Central memory CD4-positive, alpha-beta T cell (primary cell): ENCODE data around the gene TEX30.

Experiments used
- DNase-seq: peaks from one replicate; pipeline ENCODE4 v3.0.0; 2022

The TEX30 gene

DNA sequence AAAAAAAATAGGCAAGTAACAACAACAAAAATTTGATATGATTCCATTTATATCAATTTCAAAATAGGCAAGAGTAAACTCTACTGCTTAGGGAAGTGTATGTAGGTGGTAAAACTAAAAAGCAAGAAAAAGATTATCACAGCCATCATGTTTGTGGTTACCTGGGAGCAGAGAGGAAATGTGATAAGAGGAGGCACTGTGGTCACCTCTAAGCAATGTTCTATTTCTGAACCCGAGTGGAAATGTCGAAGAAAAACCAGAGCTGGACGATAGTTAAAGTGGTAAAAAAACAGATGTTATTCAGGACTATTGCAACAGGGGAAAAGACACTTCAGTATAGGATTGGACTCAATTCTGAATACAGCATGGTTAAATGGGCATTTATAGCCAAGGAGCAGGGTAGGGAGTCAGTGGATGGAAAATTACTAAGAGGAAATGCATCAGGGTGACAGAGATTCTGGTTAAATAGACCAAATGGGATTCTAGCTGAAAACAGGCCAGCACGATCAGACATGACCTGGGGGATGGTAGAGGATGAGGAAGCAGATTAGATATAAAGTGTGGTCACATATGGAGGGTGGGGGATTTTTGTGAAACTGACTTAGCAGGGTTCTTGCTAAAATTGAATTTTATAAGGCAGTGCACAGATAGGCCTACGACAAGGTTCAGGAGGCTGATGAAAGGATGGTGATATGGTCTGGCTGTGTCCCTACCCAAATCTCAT, 6.0 kb upstream of the TEX30 start:
- peak; percentile 57 for DNase-seq

DNA sequence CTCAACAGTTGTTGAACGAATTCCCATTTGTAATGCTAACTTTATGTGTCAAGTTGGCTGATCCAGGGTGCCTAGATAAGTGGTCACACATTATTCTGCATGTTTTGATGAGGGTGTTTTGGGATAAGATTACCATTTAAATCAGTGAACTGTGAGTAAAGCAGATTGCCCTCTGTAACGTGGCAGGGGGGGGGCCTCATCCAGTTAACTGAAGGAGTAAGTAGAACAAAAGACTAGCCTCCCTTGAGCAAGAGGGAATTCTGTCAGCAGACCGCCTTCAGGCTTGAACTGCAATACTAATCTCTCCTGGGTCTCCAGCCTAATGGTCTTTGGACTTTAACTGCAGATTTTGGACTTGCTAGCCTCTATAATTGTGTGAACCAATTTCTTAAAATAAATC, 4.2 kb upstream of the TEX30 start:
- no peak for DNase-seq

DNA sequence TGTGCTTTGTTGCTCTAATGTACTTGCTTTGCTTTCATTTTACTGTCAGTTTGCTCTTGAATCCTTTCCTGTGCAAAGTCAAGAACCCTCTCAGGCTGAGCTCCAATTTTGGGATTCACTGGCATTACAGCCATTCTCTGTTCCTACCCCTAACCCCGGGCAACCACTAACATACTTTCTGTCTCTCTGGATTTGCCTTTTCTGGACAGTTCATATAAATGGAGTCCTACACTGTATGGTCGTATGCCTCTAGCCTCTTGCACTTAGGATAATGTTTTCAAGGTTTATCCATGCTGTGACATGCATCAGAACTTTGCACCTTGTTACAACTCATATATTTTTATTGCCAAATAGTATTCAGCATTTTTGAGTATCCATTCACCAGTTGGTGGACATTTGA, 2.7 kb upstream of the TEX30 start:
- DNase-seq, result no peak

DNA sequence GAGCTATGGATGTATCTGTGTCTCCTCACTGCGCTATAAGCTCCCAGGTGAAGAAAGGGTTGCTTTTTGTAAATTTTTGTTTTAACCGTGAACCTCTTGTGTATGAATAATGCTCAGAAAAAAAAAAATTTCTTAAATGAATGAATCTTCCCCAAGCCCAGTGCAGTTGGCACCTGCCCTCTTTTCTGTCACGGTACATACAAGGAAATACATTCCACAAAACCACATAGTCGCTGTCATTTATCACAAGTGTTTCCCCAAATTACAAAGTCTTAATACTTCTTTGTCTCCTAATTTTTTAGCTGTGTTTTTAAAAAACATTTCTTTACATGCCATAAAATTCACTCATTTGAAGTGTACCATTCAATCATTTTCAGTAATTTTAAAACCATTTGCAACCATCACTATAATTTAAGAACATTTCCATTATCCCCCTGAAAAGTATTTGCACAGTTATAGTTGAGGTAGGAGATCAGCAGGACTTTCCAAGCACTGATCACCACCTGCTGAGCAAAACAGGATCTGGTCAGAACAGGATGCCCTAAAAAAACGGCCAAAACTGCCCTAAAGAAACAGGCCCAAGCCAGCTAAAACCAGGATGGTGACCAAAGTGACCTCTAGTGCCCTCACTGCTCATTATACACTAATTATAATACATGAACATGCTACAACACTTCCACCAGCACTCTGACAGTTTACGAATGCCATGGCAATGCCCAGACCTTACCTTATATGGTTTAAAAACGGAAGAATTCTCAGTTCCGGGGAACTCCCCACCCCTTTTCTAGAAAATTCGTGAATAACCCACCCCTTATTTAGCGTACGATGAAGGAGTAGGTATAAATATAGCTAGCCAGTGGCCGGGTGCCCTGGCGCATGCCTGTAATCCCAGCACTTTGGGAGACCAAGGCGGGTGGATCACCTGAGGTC, 1.3 kb upstream of the TEX30 start:
- DNase-seq, result no peak

DNA sequence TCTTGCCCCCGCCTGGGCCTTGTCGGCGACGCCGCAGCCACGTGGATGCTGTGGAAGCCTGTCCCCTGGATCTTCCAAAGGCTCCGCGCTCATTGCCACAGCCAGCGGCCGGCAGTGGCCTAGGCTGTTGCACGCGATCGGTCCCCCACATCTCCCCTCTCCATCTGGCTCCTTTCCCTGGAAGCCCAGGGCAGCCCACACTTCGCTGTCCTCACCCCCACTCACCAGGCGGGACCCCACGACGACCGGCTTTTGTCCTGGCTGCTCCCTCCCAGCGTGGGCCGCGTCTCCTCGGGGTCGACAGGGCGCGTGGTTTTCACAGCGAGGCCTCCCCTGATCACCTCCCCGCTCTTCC, 605 bp upstream of the TEX30 start:
- no peak for DNase-seq

DNA sequence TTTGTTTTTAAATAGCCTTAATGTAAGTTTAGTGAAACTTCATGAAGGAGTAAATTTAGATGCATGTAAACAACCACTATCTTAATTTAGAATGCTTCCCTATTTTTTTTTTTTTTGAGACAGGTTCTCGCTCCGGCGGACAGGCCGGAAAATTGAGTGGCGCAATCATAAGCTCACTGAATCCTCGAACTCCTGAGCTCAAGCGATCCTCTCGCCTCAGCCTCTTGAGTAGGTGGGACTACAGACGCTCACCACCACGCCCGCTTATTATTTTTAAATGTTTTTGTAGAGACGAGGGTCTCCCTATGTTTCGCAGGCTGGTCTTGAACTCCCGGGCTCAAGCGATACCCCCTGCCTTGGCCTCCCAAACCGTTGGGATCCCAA, 1.6 kb downstream of the TEX30 start:
- no peak for DNase-seq

DNA sequence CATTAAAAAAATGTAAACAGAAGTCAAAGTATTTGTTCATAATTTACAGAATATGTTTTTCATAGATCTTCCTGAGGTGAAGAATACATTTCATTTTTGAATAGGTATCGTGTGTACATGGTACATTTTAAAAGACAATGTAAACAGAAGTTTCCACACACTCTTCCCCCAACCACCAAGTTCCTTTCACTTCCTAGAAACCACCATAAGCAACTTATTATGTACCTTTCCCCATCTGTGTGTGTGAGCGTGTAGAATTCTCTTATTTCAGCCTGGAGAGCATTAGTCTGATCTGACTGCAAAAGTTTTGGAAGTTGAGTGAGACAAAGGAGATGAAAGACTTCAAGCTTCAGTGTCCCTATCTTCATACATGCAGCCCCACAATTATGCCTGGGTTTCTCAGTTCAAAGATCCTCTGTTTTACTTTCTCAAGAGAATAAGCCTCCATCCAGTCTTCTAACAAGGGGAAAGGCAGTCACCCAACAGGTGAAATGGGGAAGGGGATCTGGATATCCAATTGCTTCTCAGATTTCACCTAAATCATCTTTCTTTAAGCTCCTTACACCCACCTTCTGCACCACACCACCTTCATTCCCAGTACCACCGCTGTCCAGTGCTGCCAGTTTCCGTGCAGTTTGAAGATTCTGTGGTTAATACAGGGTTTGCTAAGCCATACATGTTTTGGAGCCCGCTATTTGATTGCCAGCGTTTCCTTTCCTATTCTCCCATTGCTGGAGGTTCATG, 2.1 kb downstream of the TEX30 start:
- DNase-seq, result no peak

DNA sequence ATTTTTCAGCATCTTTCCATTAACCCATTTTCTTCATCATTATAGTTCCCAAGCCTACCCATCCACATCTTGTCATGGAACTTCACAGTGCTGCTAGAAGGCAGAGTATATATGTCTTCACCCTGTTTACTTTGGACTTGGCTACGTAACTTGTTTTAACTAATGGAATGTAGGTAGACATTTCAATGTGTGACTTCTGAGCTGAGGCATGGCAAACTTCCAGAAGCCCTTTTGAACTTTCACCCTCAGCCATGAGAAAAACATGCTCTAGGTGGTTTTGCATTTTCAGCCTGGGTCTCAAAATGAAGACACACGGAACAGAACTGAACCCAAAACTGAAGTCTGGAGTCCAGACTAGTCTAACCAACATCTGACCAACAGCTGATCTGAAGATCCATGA, 3.2 kb downstream of the TEX30 start:
- no peak for DNase-seq

DNA sequence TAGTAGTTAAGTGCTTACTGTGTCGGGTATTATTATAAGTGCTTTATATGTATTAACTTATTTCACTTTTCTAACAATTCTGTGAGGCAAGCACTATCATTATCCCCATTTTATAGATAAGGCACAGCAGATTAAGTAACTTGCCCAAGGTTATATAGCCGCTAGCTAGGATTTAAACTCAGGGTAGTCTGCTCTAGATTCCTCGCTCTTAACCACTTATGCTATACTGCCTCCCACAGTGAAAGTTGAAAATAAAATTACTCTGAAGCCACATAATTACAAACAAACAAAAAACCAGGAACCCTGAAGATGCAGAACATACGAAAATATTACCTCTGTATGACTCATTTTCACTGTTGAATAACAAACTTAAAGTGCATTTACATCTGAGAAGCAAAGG, 3.9 kb downstream of the TEX30 start:
- no peak for DNase-seq

DNA sequence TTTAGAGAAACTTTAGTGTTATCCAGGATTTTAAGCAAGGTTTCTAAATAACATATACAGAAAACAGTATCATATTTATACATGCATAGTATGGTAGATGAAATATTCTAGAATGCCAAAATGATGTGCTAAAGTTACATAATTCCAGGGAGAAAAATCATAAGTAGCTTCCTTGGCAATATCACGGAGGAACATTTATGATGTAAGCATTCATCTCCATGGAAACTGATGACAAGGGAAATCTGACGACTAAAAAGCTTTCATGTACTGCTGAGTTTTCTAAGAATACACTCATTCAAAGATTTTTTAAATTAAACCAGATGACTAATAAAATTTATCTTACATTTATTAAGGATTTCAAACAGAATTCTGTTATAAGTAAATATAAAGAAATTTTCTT, 4.7 kb downstream of the TEX30 start:
- no peak for DNase-seq

DNA sequence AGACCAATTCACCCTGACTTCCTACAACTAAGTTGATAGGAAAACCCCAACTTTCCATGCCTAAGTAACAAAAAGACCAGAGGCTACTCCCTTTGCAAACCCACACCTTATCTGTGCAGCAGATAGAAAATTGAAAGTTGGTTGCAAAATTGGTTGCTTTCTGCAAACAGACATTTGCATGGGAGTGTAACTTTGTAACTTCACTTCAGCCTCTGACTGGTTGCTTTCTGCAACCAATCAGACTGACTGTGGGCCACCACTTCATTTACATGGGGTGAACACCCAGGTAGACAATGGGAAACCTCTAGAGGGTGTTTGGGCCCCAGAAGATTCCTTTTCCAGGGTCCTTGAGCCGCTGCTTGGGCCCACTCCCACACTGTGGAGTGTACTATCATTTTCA, 9.8 kb downstream of the TEX30 start:
- DNase-seq, result no peak

DNA sequence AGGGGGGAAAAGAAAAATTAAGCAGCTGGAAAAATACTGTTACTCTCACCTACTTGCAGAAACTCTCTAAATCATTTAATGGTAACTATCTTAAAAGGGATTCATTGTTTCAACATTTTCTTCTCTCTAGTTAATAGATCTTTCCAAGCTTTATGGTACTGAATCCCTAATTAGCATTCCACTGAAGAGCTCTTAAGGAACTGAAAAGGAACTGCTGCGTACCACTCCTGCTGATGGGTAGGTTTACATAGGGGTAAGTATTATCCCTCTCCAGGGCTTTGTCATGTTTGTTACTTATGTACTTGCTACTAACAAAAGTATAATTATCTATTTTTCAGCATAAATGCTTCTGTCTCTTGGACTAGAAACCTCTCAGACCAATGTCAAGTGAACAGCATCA, 12.5 kb downstream of the TEX30 start:
- no peak for DNase-seq

DNA sequence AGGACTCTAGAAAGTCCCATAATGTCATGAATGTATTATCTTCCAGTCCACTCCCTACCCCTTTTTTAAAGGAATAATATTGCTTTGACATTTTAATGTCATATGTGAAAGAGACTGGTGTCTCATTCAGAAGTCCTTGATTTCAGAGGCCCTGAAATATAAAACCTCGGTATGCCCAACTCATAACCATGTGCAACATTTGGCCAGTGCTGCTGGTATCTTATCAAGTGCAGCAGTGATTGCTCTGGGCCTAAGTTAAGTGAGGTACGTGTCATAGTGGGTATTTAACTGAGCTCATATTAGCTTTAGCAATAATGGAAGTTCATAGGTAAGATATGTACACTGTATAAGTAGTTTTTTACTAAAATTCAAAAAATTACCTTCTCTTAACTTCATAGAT, 14.7 kb downstream of the TEX30 start:
- DNase-seq, result no peak

DNA sequence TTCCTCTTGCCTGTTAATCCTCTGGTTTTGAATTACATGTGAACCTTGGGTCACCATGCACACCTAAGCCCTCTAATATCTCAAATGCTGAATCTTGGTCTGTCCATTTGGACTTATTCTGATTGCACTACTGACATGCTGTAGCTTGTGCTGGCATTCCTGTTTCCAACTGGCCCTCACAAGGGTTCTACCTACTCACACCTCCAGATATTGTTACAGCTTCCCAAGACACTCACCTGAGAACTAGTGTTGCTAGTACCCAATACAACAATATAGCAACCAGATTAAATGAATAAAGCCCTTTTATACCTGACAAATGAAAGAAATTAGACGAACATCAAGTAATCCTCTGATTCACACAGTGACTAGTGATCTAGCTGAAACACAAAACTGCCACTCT, 16.6 kb downstream of the TEX30 start:
- no peak for DNase-seq

DNA sequence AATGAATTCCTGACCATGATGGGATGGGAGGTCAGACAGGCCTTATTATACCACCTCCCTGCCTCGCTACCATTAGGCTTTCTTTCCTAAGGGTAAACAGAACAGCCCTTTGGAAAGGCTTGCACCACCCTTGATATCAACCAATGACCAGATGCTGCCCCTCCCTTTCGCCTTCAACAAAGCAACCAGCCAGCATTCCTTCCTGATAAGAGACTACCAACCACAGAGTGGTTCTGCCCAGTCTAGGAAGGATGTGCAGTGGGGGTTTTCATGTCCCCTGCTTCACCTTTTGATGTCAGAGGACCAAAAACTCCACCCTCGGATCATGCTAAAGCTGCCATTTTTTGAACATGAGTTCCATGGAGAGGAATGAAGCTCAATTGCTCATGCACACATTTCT, 21.7 kb downstream of the TEX30 start:
- no peak for DNase-seq

DNA sequence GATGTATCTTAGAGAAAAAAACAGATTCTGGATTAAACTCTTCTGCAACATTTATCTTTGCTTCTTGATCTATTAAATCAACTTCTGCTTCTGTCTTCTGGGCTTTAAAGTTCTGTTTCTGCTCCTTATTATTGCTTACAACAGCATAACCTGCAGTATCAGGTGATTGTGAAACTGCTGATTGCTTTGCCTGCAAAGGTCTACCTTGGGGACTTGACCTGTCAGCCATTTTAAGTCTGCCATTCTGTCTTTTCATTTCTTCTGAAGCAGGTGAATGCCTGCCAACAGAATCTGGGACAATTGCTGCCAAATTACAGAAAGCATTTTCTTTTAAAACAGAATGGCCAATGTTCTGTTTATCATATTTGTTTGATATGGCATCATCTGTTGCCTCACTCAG, 31.1 kb downstream of the TEX30 start:
- no peak for DNase-seq

DNA sequence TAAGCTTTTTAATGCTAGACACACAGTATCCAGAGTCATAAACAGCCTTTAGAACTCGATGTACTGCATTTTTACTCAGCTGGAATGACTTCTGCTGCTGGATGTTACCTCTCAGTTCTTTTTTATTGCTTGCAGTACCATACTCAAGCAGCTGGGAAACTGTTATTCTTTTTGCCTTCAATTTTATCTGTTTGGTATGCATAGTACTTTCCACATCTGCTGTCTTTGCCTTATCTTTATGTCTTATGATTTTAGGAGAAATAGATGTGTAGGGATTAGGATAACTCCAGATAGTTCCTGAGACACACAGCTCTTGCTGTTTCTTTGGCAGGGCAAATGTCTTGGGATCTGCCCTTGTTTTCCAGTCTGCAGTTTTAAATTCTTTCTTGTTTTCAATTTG, 31.5 kb downstream of the TEX30 start:
- no peak for DNase-seq

DNA sequence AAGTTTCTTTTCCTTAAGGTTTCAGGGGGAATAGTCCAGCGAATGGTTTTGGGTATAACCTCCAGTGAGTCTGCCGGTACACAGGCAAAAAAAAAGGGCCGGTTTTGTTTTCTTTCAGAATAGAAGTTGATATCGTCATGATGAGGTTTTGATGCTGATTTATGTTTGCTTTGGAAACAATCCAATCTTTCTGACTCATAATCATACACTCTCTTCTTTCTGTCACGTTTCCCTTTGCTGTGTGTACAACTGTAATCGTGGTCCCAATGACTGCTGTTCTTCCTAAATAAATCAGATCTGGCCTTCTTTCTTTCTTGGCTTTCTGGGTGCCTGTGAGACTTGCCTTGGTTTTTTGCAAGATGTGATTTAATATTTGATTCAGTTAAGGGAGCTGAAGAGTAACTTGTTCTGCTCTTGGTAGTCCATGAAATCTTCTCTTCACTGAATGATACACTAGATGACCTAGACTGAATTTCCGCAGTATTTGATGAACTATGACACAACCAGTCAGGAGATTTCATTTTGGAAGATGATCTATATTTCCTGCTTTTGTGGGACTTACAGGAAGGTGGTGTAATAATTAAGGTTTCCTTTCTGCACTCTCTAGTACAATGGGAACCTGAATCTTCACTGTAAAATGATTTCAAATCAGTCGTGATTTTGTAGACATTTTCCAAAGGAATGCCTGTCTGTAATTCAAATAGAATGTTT, 43.9 kb downstream of the TEX30 start:
- no peak for DNase-seq

DNA sequence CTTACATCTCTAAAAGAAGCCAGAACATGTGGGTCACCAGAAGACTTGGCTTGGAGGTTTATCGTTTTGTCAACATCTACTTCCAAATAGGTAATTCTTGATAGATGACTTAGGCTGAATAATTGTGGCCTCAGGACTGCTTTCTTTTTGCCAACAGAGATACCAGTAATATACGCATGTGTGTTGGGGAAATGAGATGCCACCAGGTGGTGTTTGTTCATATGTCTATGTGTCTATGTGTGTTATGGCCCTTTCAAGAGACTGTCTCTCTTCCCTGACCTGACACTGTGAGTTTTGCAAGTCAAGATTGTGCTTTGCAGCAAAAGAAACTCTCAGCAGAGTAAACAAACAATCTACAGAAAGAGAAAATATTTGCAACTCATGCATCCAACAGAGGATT, 47.2 kb downstream of the TEX30 start:
- DNase-seq, result no peak

DNA sequence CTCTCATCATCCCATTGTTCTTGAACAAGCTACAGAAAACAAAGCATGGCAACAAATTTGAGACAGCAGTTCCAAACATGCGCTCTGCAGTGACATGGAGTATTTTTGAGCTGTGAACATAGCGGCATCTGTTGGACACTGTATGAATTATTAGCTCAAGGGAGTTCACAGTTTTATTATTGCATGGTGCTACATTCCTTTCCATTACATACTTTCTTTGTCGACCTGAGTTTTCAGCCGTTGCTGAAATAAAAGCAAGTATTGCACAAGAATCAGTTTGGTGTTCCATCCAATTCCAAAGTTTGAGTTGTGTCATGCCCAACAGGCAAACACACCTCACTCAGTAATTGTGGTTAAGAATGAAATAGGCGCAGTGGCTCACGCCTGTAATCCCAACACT, 48.7 kb downstream of the TEX30 start:
- DNase-seq, result no peak

DNA sequence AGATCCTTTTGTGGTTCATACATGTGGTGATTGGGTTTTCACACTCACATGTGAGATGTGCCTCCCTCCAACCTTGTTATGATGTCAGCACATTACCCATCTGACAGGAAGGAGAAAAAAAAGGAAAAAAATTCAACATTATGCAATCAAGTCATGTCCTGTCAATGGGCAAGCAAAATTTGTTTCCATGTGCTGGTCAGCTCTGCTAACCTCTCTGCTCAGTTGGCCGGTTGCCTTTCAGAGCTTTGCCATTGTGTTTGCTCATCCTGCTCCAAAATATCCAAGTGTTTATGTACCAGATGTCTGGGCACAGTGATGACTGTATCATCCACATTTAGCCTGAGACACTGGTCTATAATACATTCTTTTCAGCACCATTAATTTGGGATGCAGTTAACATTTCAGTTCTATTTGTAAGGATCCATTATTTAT, 51.8 kb downstream of the TEX30 start:
- no peak for DNase-seq

DNA sequence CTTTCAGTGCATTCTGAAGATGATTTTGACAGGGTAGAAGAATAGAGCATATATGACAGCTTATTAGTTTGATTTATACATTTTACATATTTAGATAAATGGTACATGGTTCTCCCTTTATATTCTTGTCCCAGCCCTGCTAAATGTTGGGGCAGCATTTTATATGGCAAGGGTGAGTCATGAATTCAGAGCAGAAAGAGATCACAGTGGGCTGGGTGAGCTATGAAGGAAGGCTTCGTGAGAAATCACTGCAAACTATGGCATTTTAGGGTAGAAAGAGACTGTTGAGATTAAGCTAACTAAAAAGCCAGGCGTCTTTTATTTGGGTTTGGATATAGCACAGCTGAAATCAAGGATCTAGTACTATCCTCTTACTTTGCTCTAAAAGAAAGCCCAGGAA, 54.8 kb downstream of the TEX30 start:
- DNase-seq, result no peak
